ENCODE results near the gene CA5A.

GRCh38 chr16:87982581-87983041 lies 46.3 kb upstream of the CA5A start:
- TF ChIP-seq, protein P1, sequence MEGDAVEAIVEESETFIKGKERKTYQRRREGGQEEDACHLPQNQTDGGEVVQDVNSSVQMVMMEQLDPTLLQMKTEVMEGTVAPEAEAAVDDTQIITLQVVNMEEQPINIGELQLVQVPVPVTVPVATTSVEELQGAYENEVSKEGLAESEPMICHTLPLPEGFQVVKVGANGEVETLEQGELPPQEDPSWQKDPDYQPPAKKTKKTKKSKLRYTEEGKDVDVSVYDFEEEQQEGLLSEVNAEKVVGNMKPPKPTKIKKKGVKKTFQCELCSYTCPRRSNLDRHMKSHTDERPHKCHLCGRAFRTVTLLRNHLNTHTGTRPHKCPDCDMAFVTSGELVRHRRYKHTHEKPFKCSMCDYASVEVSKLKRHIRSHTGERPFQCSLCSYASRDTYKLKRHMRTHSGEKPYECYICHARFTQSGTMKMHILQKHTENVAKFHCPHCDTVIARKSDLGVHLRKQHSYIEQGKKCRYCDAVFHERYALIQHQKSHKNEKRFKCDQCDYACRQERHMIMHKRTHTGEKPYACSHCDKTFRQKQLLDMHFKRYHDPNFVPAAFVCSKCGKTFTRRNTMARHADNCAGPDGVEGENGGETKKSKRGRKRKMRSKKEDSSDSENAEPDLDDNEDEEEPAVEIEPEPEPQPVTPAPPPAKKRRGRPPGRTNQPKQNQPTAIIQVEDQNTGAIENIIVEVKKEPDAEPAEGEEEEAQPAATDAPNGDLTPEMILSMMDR (IDR thresholded peaks at IDR 0.05; ENCODE audit: low read depth, low read length), result no peak
- no peak for TF ChIP-seq EZH2phosphoT487 (IDR thresholded peaks at IDR 0.05; ENCODE audit: low read depth)

All from OCI-LY3 (cell line).